HepG2 (cell line): Measurements from ENCODE around the gene GTF3A. TPM values are rescaled to one million over a fixed set of nuclear protein-coding genes. Genes with fewer than 3 reads are reported as not detected.

ENCODE experiments used
- ATAC-seq: fragments of 200-7000 bp; cut with Tn5 transposase; 3 replicates; pipeline ENCODE4 v1.9.1; 2020; ENCODE audit warnings: mild to moderate bottlenecking, moderate library complexity
- BruUV-seq: library from RNA; stranded (reverse); fragments of 400-500 nt; replicated peaks from 2 replicates; lab custom pipeline; 2021; lab: Mats Ljungman, UMichigan
- CTCF ChIA-PET: fragments of 300-600 bp; formaldehyde crosslinking; extraction: SDS; loops from one replicate; lab custom pipeline; 2021; ENCODE audit warnings: low total read pairs, inconsistent platforms, low intra/inter-chr PET ratio; lab: Yijun Ruan, JAX
- POLR2A ChIA-PET: fragments of 350-600 bp; sonication (Branson Sonifier 250); formaldehyde crosslinking; loops from one replicate; lab custom pipeline; 2020; ENCODE audit warnings: antibody characterized with exemption, inconsistent platforms; lab: Yijun Ruan, JAX
- DNase-seq: peaks from one replicate; pipeline ENCODE4 v3.0.0-alpha.2; 2015; ENCODE audit warnings: low spot score
- FAIRE-seq: peaks from 3 replicates; lab custom pipeline; 2011; peaks lifted over from hg19 to GRCh38; lab: Jason Lieb, UNC
- H2AFZ ChIP-seq: one replicate; pipeline ENCODE4 v1.6.1; 2011; ENCODE audit warnings: low read length, inconsistent platforms
- H3K27ac ChIP-seq: fragments of 300-600 bp; 3 replicates; pipeline ENCODE4 v1.8.0; 2011; ENCODE audit warnings: mixed run types, mild to moderate bottlenecking, mixed read lengths, low read length, inconsistent platforms; ENCODE audit not compliant: insufficient read depth; ENCODE audit errors: extremely low read length
- H3K27me3 ChIP-seq, 2 experiments: fragments of 200-600 bp in 1 of 2; 2 replicates in 1 of 2; 3 replicates in 1 of 2; pipeline versions ENCODE4 v1.6.0 to v1.8.0; 2011; ENCODE audit warnings: low read length in 2 of 2, mild to moderate bottlenecking in 2 of 2, moderate library complexity in 2 of 2, inconsistent platforms in 1 of 2; ENCODE audit not compliant: insufficient read depth in 2 of 2, control insufficient read depth in 1 of 2
- H3K36me3 ChIP-seq, 2 experiments: fragments of 200-600 bp in 1 of 2; replicated peaks in 1 of 2; 2 replicates in 1 of 2; 3 replicates in 1 of 2; pipeline versions ENCODE4 v1.5.1 to v1.8.0; 2011; ENCODE audit warnings: low read length in 2 of 2, inconsistent platforms in 1 of 2; ENCODE audit not compliant: insufficient read depth in 2 of 2, control insufficient read depth in 1 of 2
- H3K4me1 ChIP-seq: 2 replicates; pipeline ENCODE4 v1.5.1; 2012; ENCODE audit warnings: low read length, inconsistent platforms; ENCODE audit not compliant: insufficient read depth
- H3K4me2 ChIP-seq: 2 replicates; pipeline ENCODE4 v1.6.0; 2011; ENCODE audit warnings: low read depth, low read length, inconsistent platforms
- H3K4me3 ChIP-seq, 3 experiments: fragments of 200-600 bp in 1 of 3; sonication (generic), shearing (Covaris generic) in 1 of 3; replicated peaks in 1 of 3; 2 replicates each; pipeline ENCODE4 v1.5.1; 2011 to 2016; ENCODE audit warnings: low read length in 3 of 3, inconsistent platforms in 2 of 3, low read depth in 2 of 3, mild to moderate bottlenecking in 2 of 3, control low read depth in 1 of 3, mixed read lengths in 1 of 3; ENCODE audit not compliant: insufficient read depth in 1 of 3
- H3K79me2 ChIP-seq: one replicate; pipeline ENCODE4 v1.6.1; 2011; ENCODE audit warnings: low read length, inconsistent platforms; ENCODE audit not compliant: insufficient read depth
- H3K9ac ChIP-seq: 2 replicates; pipeline ENCODE4 v1.6.0; 2011; ENCODE audit warnings: mild to moderate bottlenecking, low read depth, low read length, inconsistent platforms; ENCODE audit not compliant: insufficient read depth
- H3K9me3 ChIP-seq: 2 replicates; pipeline ENCODE4 v1.5.1; 2012; ENCODE audit warnings: mild to moderate bottlenecking, low read length
- H4K20me1 ChIP-seq: 2 replicates; pipeline ENCODE4 v1.6.0; 2011; ENCODE audit warnings: inconsistent platforms, mild to moderate bottlenecking, low read length, moderate library complexity; ENCODE audit not compliant: insufficient read depth
- ELF1 ChIP-seq: sonication (generic); formaldehyde crosslinking; IDR thresholded peaks from 2 replicates; pipeline ENCODE4 v1.4.0; 2020; ENCODE audit warnings: missing genetic modification reagents
- KMT2A ChIP-seq: sonication (generic); formaldehyde crosslinking; IDR thresholded peaks from 2 replicates; pipeline ENCODE4 v1.4.0; 2020; ENCODE audit warnings: missing genetic modification reagents
- MAFK ChIP-seq, 2 experiments: IDR thresholded peaks in 1 of 2; conservative IDR thresholded peaks in 1 of 2; 2 replicates each; pipeline ENCODE4 v1.6.1; 2011; ENCODE audit warnings: improper control_type of control experiment in 2 of 2, low read length in 2 of 2
- MED13 ChIP-seq: sonication (generic); formaldehyde crosslinking; IDR thresholded peaks from 2 replicates; pipeline ENCODE4 v1.5.0; 2020; ENCODE audit warnings: missing genetic modification reagents
- NFE2L2 ChIP-seq: fragments of 150-350 bp; IDR thresholded peaks from 2 replicates; pipeline ENCODE4 v1.6.1; 2014; ENCODE audit warnings: low read length
- NR3C1 ChIP-seq: sonication (generic); formaldehyde crosslinking; IDR thresholded peaks from 2 replicates; pipeline ENCODE4 v1.4.0; 2020; ENCODE audit warnings: missing genetic modification reagents
- REPIN1 ChIP-seq: sonication (generic); formaldehyde crosslinking; IDR thresholded peaks from 2 replicates; pipeline ENCODE4 v1.8.0; 2022; ENCODE audit warnings: missing genetic modification reagents, low read depth, mild to moderate bottlenecking, borderline replicate concordance
- RFX1 ChIP-seq: fragments of 450-650 bp; IDR thresholded peaks from 2 replicates; pipeline ENCODE4 v1.6.1; 2017
- ZFAT ChIP-seq: sonication (generic); formaldehyde crosslinking; conservative IDR thresholded peaks from 2 replicates; pipeline ENCODE4 v1.8.1; 2023; ENCODE audit warnings: missing genetic modification reagents, inconsistent platforms
- ZNF569 ChIP-seq: sonication (generic); formaldehyde crosslinking; IDR thresholded peaks from 2 replicates; pipeline ENCODE4 v1.5.0; 2020; ENCODE audit warnings: mild to moderate bottlenecking, missing genetic modification reagents, moderate library complexity, borderline replicate concordance
- ZNF577 ChIP-seq: sonication (generic); formaldehyde crosslinking; IDR thresholded peaks from 2 replicates; pipeline ENCODE4 v1.4.0; 2020; ENCODE audit warnings: mild to moderate bottlenecking, low read depth, missing genetic modification reagents, borderline replicate concordance
- ZNF670 ChIP-seq: sonication (generic); formaldehyde crosslinking; IDR thresholded peaks from 2 replicates; pipeline ENCODE4 v1.8.0; 2022; ENCODE audit warnings: mild to moderate bottlenecking, missing genetic modification reagents, borderline replicate concordance
- WGBS: methylation state at CpG from one replicate; pipeline ENCODE4 v1.1.6; 2017; ENCODE audit warnings: low lambda C conversion rate; 5-methylcytosine and 5-hydroxymethylcytosine counted together
- in situ Hi-C: cut with HindIII; loops from 2 replicates; pipeline ENCODE4 v1.10.0; 2017; ENCODE audit warnings: low pct_unique_long_range_greater_than_20kb; ENCODE audit not compliant: extremely low pct_ligation_motif_present
- intact Hi-C: fragments of 100-400 bp; cut with micrococcal nuclease; formaldehyde crosslinking; loops from one replicate; pipeline ENCODE4 v1.10.0; 2022; ENCODE audit not compliant: unreplicated experiment
- polyA plus RNA-seq, 8 experiments: library from polyadenylated mRNA; depleted of rRNA in 3 of 8; stranded (reverse) in 7 of 8; unstranded in 1 of 8; fragments of >200 nt; fragmentation: Illumina TruSeq in 4 of 8; extraction: Trizol in 4 of 8; gene quantifications; 2 replicates each; pipeline versions ENCODE4 v1.2.1 to v1.2.3, GENCODE V29; 2011 to 2016; ENCODE audit warnings: low read depth in 4 of 8, missing spikeins in 1 of 8, mixed read lengths in 1 of 8; ENCODE audit not compliant: insufficient read depth in 1 of 8
- total RNA-seq, 5 experiments: library from RNA; depleted of rRNA; stranded (reverse); fragments of >200 nt; fragmentation: Illumina TruSeq; extraction: Trizol; gene quantifications; 2 replicates each; pipeline ENCODE4 v1.2.3, GENCODE V29; 2016; ENCODE audit warnings: low read depth in 1 of 5
- TF ChIP-seq, protein P1 (sequence below): sonication (generic); formaldehyde crosslinking; IDR thresholded peaks from 2 replicates; pipeline ENCODE4 v1.4.0; 2020; ENCODE audit warnings: missing genetic modification reagents
- TF ChIP-seq, protein P2 (sequence below): conservative IDR thresholded peaks from 2 replicates; pipeline ENCODE4 v1.6.1; 2018; ENCODE audit warnings: missing genetic modification reagents

The GTF3A gene
- total and polyA plus RNA-seq, 2 of the 13 experiments (the other 11 are each of a cell fraction or from before 2014, with no cell fraction given) = 42.1 to 176 TPM

DNA sequence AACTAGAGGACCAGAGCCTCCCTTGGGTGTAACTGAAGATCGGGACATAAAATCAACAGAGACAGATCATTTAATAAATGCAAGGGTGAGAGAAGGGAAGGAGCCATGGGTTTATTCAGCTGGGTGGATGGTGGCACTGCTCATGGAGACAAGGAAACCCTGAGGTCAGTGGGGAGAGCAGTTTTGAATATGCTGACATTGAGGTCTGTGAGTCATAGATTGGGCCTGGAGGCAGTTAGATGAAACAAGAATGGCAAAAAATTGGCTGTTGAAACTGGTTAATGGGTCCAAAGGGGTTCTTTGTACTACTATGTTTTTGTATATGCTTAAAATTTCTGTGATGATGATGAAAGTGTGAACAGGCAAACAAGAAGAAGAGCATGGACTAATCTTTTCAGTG, 5.1 kb upstream of the GTF3A start:
- DNase-seq = no peak
- WGBS = 36% methylated on average over 1 of the region's 1 CpG
- FAIRE-seq = no peak
- POLR2A ChIA-PET = no interaction called here
- Histone ChIP-seq H3K36me3 (no peaks in the 10 kb centered on the region), H3K4me3 (no peak overlapping the region), H2AFZ (no peak overlapping the region), H3K4me2 (no peak overlapping the region), H3K79me2 (no peaks in the 10 kb centered on the region), H3K4me1 (peaks cover 23% of the 10 kb centered on the region), H3K9ac (no peak overlapping the region), H3K27ac (no peak overlapping the region), H3K9me3 (no peaks in the 10 kb centered on the region), H3K27me3 (peaks cover 0 to 22% of the 10 kb centered on the region in 2 experiments; a peak in 1 of 5 replicates), H4K20me1 (no peaks in the 10 kb centered on the region)
- no peak for ATAC-seq
- no TSS peak for BruUV-seq
- TF ChIP-seq KMT2A (CRISPR knock-in tag) (no peak), MAFK (conservative IDR thresholded peaks at IDR 0.05 in 1 of 2, IDR thresholded peaks at IDR 0.05 in 1 of 2; ENCODE audit: low read length in 2 of 2) (peak; percentile 2 to 15; a peak in 1 of 4 replicates), ZNF569 (CRISPR knock-in tag) (no peak), ELF1 (CRISPR knock-in tag) (no peak)
- in situ Hi-C loops (no loop called here), intact Hi-C loops (no loop called here)
- CTCF ChIA-PET = no interaction called here

DNA sequence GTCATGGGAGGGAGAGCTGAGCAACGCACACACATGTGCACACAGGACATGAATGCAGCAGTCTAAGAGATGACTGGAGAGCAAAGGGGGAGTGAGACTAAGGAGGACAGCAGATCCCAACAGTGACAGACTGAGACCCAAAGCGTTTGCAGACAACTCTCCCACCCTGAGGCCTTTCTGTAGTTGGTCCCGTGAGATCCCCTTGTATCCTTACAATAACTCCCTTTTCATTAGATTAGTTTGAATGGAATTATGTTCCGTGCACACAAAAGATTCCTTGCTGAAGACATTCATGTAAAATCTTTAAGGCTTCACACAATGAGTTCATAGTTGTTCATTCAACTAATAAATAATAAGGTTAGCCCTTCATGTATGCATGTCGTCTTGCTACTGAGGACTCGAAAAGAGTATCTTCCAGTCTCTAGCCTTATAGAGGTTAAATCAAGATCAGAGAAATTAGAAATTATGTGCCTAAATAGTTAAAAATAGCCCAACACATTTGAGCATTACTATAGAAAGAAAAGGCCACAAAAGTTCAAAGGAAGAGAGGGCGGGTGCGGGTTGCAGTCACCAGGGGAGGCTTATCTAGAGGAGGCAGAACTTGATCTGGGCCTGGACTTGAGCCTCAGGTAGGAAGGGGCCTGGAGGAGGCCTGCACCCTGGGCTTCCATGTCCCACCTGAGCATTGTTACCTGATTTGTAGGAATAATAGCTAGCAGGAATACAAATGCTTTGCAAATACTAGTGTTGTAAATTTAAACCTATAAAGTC, 3.1 kb upstream of the GTF3A start:
- H3K27ac ChIP-seq = no peak overlapping the region
- H3K79me2 ChIP-seq = peaks cover 17% of the 10 kb centered on the region
- WGBS = 58% methylated on average over 8 of the region's 8 CpGs
- H4K20me1 ChIP-seq = no peaks in the 10 kb centered on the region
- H2AFZ ChIP-seq = no peak overlapping the region
- H3K36me3 ChIP-seq = no peaks in the 10 kb centered on the region
- ATAC-seq (no peak), DNase-seq (no peak), FAIRE-seq (no peak)
- no peak overlapping the region for H3K9ac ChIP-seq
- no peaks in the 10 kb centered on the region for H3K9me3 ChIP-seq
- BruUV-seq = no TSS peak
- ChIA-PET CTCF (no interaction called here), POLR2A (interaction anchor here (1.4 to 1.5 kb wide), 2 partner anchors 17 to 18 kb away, joined by 3 to 4 read pairs; no protein-coding TSS in a partner anchor)
- peaks cover 0 to 12% of the 10 kb centered on the region in 2 experiments; a peak in 1 of 5 replicates for H3K27me3 ChIP-seq
- H3K4me3 ChIP-seq = no peak overlapping the region
- H3K4me2 ChIP-seq = no peak overlapping the region
- peaks cover 37% of the 10 kb centered on the region for H3K4me1 ChIP-seq
- in situ Hi-C loops (no loop called here), intact Hi-C loops (no loop called here)
- no peak for TF ChIP-seq NR3C1 (CRISPR knock-in tag)
- TF ChIP-seq ZNF577 (CRISPR knock-in tag) = no peak
- TF ChIP-seq ZFAT (CRISPR knock-in tag) = no peak
- TF ChIP-seq, protein P1, sequence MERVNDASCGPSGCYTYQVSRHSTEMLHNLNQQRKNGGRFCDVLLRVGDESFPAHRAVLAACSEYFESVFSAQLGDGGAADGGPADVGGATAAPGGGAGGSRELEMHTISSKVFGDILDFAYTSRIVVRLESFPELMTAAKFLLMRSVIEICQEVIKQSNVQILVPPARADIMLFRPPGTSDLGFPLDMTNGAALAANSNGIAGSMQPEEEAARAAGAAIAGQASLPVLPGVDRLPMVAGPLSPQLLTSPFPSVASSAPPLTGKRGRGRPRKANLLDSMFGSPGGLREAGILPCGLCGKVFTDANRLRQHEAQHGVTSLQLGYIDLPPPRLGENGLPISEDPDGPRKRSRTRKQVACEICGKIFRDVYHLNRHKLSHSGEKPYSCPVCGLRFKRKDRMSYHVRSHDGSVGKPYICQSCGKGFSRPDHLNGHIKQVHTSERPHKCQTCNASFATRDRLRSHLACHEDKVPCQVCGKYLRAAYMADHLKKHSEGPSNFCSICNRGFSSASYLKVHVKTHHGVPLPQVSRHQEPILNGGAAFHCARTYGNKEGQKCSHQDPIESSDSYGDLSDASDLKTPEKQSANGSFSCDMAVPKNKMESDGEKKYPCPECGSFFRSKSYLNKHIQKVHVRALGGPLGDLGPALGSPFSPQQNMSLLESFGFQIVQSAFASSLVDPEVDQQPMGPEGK (CRISPR knock-in tag) = no peak
- TF ChIP-seq MED13 (CRISPR knock-in tag) = no peak
- no peak for TF ChIP-seq ZNF670 (CRISPR knock-in tag)
- TF ChIP-seq, protein P2, sequence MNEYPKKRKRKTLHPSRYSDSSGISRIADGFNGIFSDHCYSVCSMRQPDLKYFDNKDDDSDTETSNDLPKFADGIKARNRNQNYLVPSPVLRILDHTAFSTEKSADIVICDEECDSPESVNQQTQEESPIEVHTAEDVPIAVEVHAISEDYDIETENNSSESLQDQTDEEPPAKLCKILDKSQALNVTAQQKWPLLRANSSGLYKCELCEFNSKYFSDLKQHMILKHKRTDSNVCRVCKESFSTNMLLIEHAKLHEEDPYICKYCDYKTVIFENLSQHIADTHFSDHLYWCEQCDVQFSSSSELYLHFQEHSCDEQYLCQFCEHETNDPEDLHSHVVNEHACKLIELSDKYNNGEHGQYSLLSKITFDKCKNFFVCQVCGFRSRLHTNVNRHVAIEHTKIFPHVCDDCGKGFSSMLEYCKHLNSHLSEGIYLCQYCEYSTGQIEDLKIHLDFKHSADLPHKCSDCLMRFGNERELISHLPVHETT (CRISPR knock-in tag) = no peak
- no peak for TF ChIP-seq REPIN1
- no peak for TF ChIP-seq RFX1
- TF ChIP-seq NFE2L2 = no peak
